ENCODE measurements around the gene CNKSR2. TPM values are rescaled to one million over a fixed set of nuclear protein-coding genes. Genes with fewer than 3 reads are reported as not detected.

CNKSR2 gene
- total and polyA plus RNA-seq, 4 donors = 0.55 to 3.3 (median 2.0) TPM

GRCh38 chrX:21379991-21380390 lies 5.8 kb downstream of the CNKSR2 start:
- DNase-seq (ENCODE audit: low spot score) = no peak
- no peak overlapping the region for H3K27ac ChIP-seq (ENCODE audit: low read depth in 1 of 2, low read length in 2 of 2)
- TF ChIP-seq FOXA2 (IDR thresholded peaks at IDR 0.05) = no peak
- TF ChIP-seq JUND (IDR thresholded peaks at IDR 0.05) = no peak
- TF ChIP-seq MAX (IDR thresholded peaks at IDR 0.05) = no peak
- no peak for TF ChIP-seq GABPA (IDR thresholded peaks at IDR 0.05 in 1 of 2, conservative IDR thresholded peaks at IDR 0.05 in 1 of 2)
- TF ChIP-seq HNF4G (IDR thresholded peaks at IDR 0.05) = no peak
- no peak for TF ChIP-seq ZBTB33 (IDR thresholded peaks at IDR 0.05)
- no peak for TF ChIP-seq FOXA1 (IDR thresholded peaks at IDR 0.05)
- TF ChIP-seq ATF3 (IDR thresholded peaks at IDR 0.05) = no peak
- no peak for TF ChIP-seq RAD21 (IDR thresholded peaks at IDR 0.05)
- no peak for TF ChIP-seq HNF4A (conservative IDR thresholded peaks at IDR 0.05)
- TF ChIP-seq EGR1 (IDR thresholded peaks at IDR 0.05; ENCODE audit: low read depth in 2 of 2) = no peak
- no peak for TF ChIP-seq YY1 (IDR thresholded peaks at IDR 0.05)
- no peak for TF ChIP-seq REST (IDR thresholded peaks at IDR 0.05)
- no peak for TF ChIP-seq CTCF (IDR thresholded peaks at IDR 0.05; ENCODE audit: low read depth, low read length, missing input control)
- no peak for TF ChIP-seq RXRA (IDR thresholded peaks at IDR 0.05)
- no peak for TF ChIP-seq NR2F2 (IDR thresholded peaks at IDR 0.05)
- TF ChIP-seq SP1 (IDR thresholded peaks at IDR 0.05) = no peak
- H3K9me3 ChIP-seq (ENCODE audit: control insufficient read depth in 4 of 4, low read length in 3 of 4) = no peaks in the 10 kb centered on the region
- H3K36me3 ChIP-seq (ENCODE audit: control insufficient read depth in 4 of 4, insufficient read depth in 3 of 4, low read depth in 1 of 4, low read length in 3 of 4) = no peaks in the 10 kb centered on the region
- 90% methylated on average over 1 of the region's 1 CpG for WGBS
- no peak overlapping the region for H3K9ac ChIP-seq (ENCODE audit: low read depth in 1 of 2, low read length in 2 of 2)
- H3K27me3 ChIP-seq (ENCODE audit: control insufficient read depth in 4 of 4, insufficient read depth in 4 of 4, low read length in 3 of 4) = no peaks in the 10 kb centered on the region
- H3K4me1 ChIP-seq (ENCODE audit: control insufficient read depth in 4 of 4, insufficient read depth in 4 of 4, low read length in 3 of 4) = peaks cover 2 to 26% (median 19%) of the 10 kb centered on the region in 4 donors
- no peak overlapping the region for H3K4me3 ChIP-seq (ENCODE audit: low read depth in 1 of 3, low read length in 3 of 3)

- no peak overlapping the region for H3K9ac ChIP-seq (ENCODE audit: low read depth in 1 of 2, low read length in 2 of 2)
- DNase-seq (ENCODE audit: low spot score) = no peak
- no peak overlapping the region for H3K4me3 ChIP-seq (ENCODE audit: low read depth in 1 of 3, low read length in 3 of 3)
- 43% methylated on average over 2 of the region's 2 CpGs for WGBS
- no peaks in the 10 kb centered on the region for H3K27me3 ChIP-seq (ENCODE audit: control insufficient read depth in 4 of 4, insufficient read depth in 4 of 4, low read length in 3 of 4)
- no peak overlapping the region for H3K27ac ChIP-seq (ENCODE audit: low read depth in 1 of 2, low read length in 2 of 2)
- no peaks in the 10 kb centered on the region for H3K36me3 ChIP-seq (ENCODE audit: control insufficient read depth in 4 of 4, insufficient read depth in 3 of 4, low read depth in 1 of 4, low read length in 3 of 4)
- peaks cover 2 to 28% (median 22%) of the 10 kb centered on the region in 4 donors for H3K4me1 ChIP-seq (ENCODE audit: control insufficient read depth in 4 of 4, insufficient read depth in 4 of 4, low read length in 3 of 4)
- TF ChIP-seq CTCF (IDR thresholded peaks at IDR 0.05; ENCODE audit: low read depth, low read length, missing input control) (peak; percentile 42), RAD21 (IDR thresholded peaks at IDR 0.05) (peak; percentile 20 to 48), HNF4A (conservative IDR thresholded peaks at IDR 0.05) (no peak)
- no peaks in the 10 kb centered on the region for H3K9me3 ChIP-seq (ENCODE audit: control insufficient read depth in 4 of 4, low read length in 3 of 4)
Observed at GRCh38 chrX:21382715-21383114, 8.5 kb downstream of the CNKSR2 start.
